H9 (cell line): ENCODE data around the gene ARHGEF16. TPM values are rescaled to one million over a fixed set of nuclear protein-coding genes. Genes with fewer than 3 reads are reported as not detected.

Experiments used
- DNase-seq: peaks from one replicate; pipeline ENCODE4 v3.0.0-alpha.2; 2017
- H2AFZ ChIP-seq: one replicate; pipeline ENCODE4 v1.6.1; 2013; ENCODE audit warnings: mild to moderate bottlenecking, low read length, control low read depth, moderate library complexity
- H2AK5ac ChIP-seq: 2 replicates; pipeline ENCODE4 v1.6.1; 2013; ENCODE audit warnings: low read length, control low read depth, mixed read lengths; ENCODE audit not compliant: insufficient read length
- H2BK120ac ChIP-seq: one replicate; pipeline ENCODE4 v1.6.1; 2013; ENCODE audit warnings: low read depth, mild to moderate bottlenecking, low read length, control low read depth, inconsistent platforms; ENCODE audit not compliant: poor library complexity, severe bottlenecking
- H2BK12ac ChIP-seq: 2 replicates; pipeline ENCODE4 v1.6.1; 2013; ENCODE audit warnings: low read length, control low read depth, mixed read lengths, low read depth; ENCODE audit not compliant: insufficient read length
- H2BK15ac ChIP-seq: 2 replicates; pipeline ENCODE4 v1.6.1; 2013; ENCODE audit warnings: low read depth, low read length, control low read depth
- H2BK20ac ChIP-seq: one replicate; pipeline ENCODE4 v1.6.1; 2013; ENCODE audit warnings: low read depth, mild to moderate bottlenecking, low read length, control low read depth, inconsistent platforms; ENCODE audit not compliant: poor library complexity, severe bottlenecking
- H2BK5ac ChIP-seq: 2 replicates; pipeline ENCODE4 v1.6.1; 2013; ENCODE audit warnings: low read length, control low read depth, mixed read lengths; ENCODE audit not compliant: insufficient read length
- H3K14ac ChIP-seq: 2 replicates; pipeline ENCODE4 v1.6.1; 2013; ENCODE audit warnings: low read length, control low read depth; ENCODE audit not compliant: insufficient read depth
- H3K18ac ChIP-seq: 2 replicates; pipeline ENCODE4 v1.6.1; 2013; ENCODE audit warnings: low read depth, mild to moderate bottlenecking, mixed read lengths, low read length, control low read depth; ENCODE audit not compliant: insufficient read length
- H3K23ac ChIP-seq: 2 replicates; pipeline ENCODE4 v1.6.1; 2013; ENCODE audit warnings: low read length, control low read depth, mixed read lengths, low read depth; ENCODE audit not compliant: insufficient read length
- H3K23me2 ChIP-seq: 2 replicates; pipeline ENCODE4 v1.6.1; 2013; ENCODE audit warnings: low read depth, mild to moderate bottlenecking, mixed read lengths, low read length, control low read depth; ENCODE audit not compliant: insufficient read length, poor library complexity, severe bottlenecking
- H3K27ac ChIP-seq: 2 replicates; pipeline ENCODE4 v1.5.1; 2013; ENCODE audit warnings: low read length, control low read depth, mixed read lengths, low read depth; ENCODE audit not compliant: insufficient read length
- H3K27me3 ChIP-seq: 2 replicates; pipeline ENCODE4 v1.6.1; 2013; ENCODE audit warnings: low read length, control low read depth, inconsistent platforms; ENCODE audit not compliant: insufficient read depth
- H3K4ac ChIP-seq: 2 replicates; pipeline ENCODE4 v1.6.1; 2013; ENCODE audit warnings: low read depth, mild to moderate bottlenecking, control low read depth, inconsistent platforms, low read length, moderate library complexity
- H3K4me1 ChIP-seq: 2 replicates; pipeline ENCODE4 v1.6.1; 2013; ENCODE audit warnings: low read length, control low read depth, inconsistent platforms; ENCODE audit not compliant: insufficient read depth
- H3K4me2 ChIP-seq: 2 replicates; pipeline ENCODE4 v1.6.1; 2013; ENCODE audit warnings: low read length, control low read depth, mixed read lengths; ENCODE audit not compliant: insufficient read length, insufficient read depth
- H3K56ac ChIP-seq: 2 replicates; pipeline ENCODE4 v1.6.1; 2013; ENCODE audit warnings: low read depth, mild to moderate bottlenecking, mixed read lengths, low read length, control low read depth; ENCODE audit not compliant: insufficient read length
- H3K79me1 ChIP-seq: 2 replicates; pipeline ENCODE4 v1.6.1; 2013; ENCODE audit warnings: low read depth, mild to moderate bottlenecking, moderate library complexity, low read length, control low read depth, inconsistent platforms; ENCODE audit not compliant: insufficient read depth, poor library complexity, severe bottlenecking
- H3K79me2 ChIP-seq: 2 replicates; pipeline ENCODE4 v1.6.1; 2013; ENCODE audit warnings: low read length, control low read depth, inconsistent platforms; ENCODE audit not compliant: insufficient read depth
- H3K9ac ChIP-seq: 2 replicates; pipeline ENCODE4 v1.6.1; 2013; ENCODE audit warnings: low read length, control low read depth, mixed read lengths; ENCODE audit not compliant: insufficient read length; ENCODE audit errors: extremely low read depth
- H3K9me3 ChIP-seq: one replicate; pipeline ENCODE4 v1.6.1; 2013; ENCODE audit warnings: low read depth, low read length, inconsistent platforms; ENCODE audit not compliant: control insufficient read depth
- H3T11ph ChIP-seq: one replicate; pipeline ENCODE4 v1.6.1; 2013; ENCODE audit warnings: mild to moderate bottlenecking, low read length, control low read depth, inconsistent platforms
- H4K20me1 ChIP-seq: one replicate; pipeline ENCODE4 v1.6.1; 2013; ENCODE audit not compliant: control insufficient read depth, insufficient read length, insufficient read depth
- H4K5ac ChIP-seq: 2 replicates; pipeline ENCODE4 v1.6.1; 2013; ENCODE audit warnings: low read depth, mild to moderate bottlenecking, mixed read lengths, low read length, control low read depth; ENCODE audit not compliant: insufficient read length
- H4K8ac ChIP-seq: replicated peaks from 2 replicates; pipeline ENCODE4 v1.6.1; 2013; ENCODE audit warnings: low read length, control low read depth, mixed read lengths, low read depth; ENCODE audit not compliant: insufficient read length
- H4K91ac ChIP-seq: 2 replicates; pipeline ENCODE4 v1.6.1; 2013; ENCODE audit warnings: low read depth, mild to moderate bottlenecking, moderate library complexity, mixed read lengths, low read length, control low read depth; ENCODE audit not compliant: insufficient read length
- H3K27ac Mint-ChIP-seq, 3 experiments: 2 replicates in 2 of 3; 3 replicates in 1 of 3; pipeline ENCODE4 v1.8.0; 2020 to 2021; ENCODE audit warnings: mixed read lengths in 3 of 3, mild to moderate bottlenecking in 1 of 3, moderate library complexity in 1 of 3
- H3K27me3 Mint-ChIP-seq: 2 replicates; pipeline ENCODE4 v1.8.0; 2021; ENCODE audit warnings: low read depth, mild to moderate bottlenecking, moderate library complexity, mixed read lengths
- H3K36me3 Mint-ChIP-seq, 3 experiments: 2 replicates in 2 of 3; 3 replicates in 1 of 3; pipeline ENCODE4 v1.8.0; 2020 to 2021; ENCODE audit warnings: low read depth in 3 of 3, mixed read lengths in 3 of 3; ENCODE audit not compliant: insufficient read depth in 1 of 3
- H3K4me1 Mint-ChIP-seq, 2 experiments: 2 replicates each; pipeline ENCODE4 v1.8.0; 2020; ENCODE audit warnings: mixed read lengths in 2 of 2
- H3K4me3 Mint-ChIP-seq, 2 experiments: 2 replicates in 1 of 2; 3 replicates in 1 of 2; pipeline ENCODE4 v1.8.0; 2020 to 2021; ENCODE audit warnings: mild to moderate bottlenecking in 2 of 2, mixed read lengths in 2 of 2, moderate library complexity in 1 of 2
- H3K9me3 Mint-ChIP-seq, 2 experiments: 2 replicates in 1 of 2; 3 replicates in 1 of 2; pipeline ENCODE4 v1.8.0; 2020; ENCODE audit warnings: mild to moderate bottlenecking in 2 of 2, mixed read lengths in 2 of 2, moderate library complexity in 1 of 2
- CTCF ChIP-seq: fragments of 200-600 bp; sonication (generic); conservative IDR thresholded peaks from 3 replicates; pipeline ENCODE4 v1.8.0; 2021; ENCODE audit warnings: antibody characterized with exemption, mild to moderate bottlenecking
- WGBS: extraction: QIAGEN DNeasy Blood & Tissue Kit; methylation state at CpG from one replicate; pipeline ENCODE4 v1.1.7; 2013; ENCODE audit warnings: missing lambda C conversion rate, low lambda C conversion rate, mixed read lengths; ENCODE audit not compliant: insufficient read length; ENCODE audit errors: extremely low coverage; 5-methylcytosine and 5-hydroxymethylcytosine counted together
- total RNA-seq: library from RNA; stranded (reverse); gene quantifications from 2 replicates; pipeline ENCODE4 v1.2.1, GENCODE V29; 2021

The ARHGEF16 gene
- total RNA-seq, 1 experiment from 2014 or later: 48.5 TPM

GRCh38 chr1:3503525-3503886 lies 49.0 kb downstream of the ARHGEF16 start:
- no peaks in the 10 kb centered on the region for H3K27me3 Mint-ChIP-seq
- no peak overlapping the region for H2BK20ac ChIP-seq

More at GRCh38 chr1:3503525-3503886, 49.0 kb downstream of the ARHGEF16 start:
- no peak overlapping the region for H3T11ph ChIP-seq
- Mint-ChIP-seq H3K4me1 (no peaks in the 10 kb centered on the region), H3K4me3 (no peak overlapping the region), H3K9me3 (no peaks in the 10 kb centered on the region), H3K27ac (0 out of 7 replicates have a peak overlapping the region, but pooled peaks of 1 of the 3 experiments have one; percentile 62), H3K36me3 (no peaks in the 10 kb centered on the region; a peak in 2 of 7 replicates)
- no peak for TF ChIP-seq CTCF
- no peaks in the 10 kb centered on the region for H3K27me3 ChIP-seq
- no peaks in the 10 kb centered on the region for H3K79me1 ChIP-seq
- H3K4me1 ChIP-seq: no peaks in the 10 kb centered on the region
- H2BK120ac ChIP-seq: no peak overlapping the region
- H3K9me3 ChIP-seq: no peaks in the 10 kb centered on the region
- H4K91ac ChIP-seq: no peak overlapping the region
- H3K14ac ChIP-seq: no peak overlapping the region
- H3K18ac ChIP-seq: no peak overlapping the region
- no peak overlapping the region for H3K9ac ChIP-seq
- no peaks in the 10 kb centered on the region for H4K20me1 ChIP-seq
- no peak overlapping the region for H3K56ac ChIP-seq
- H2BK12ac ChIP-seq: no peak overlapping the region
- no peak for DNase-seq
- H3K4ac ChIP-seq: no peak overlapping the region
- H3K79me2 ChIP-seq: no peaks in the 10 kb centered on the region
- H3K27ac ChIP-seq: no peak overlapping the region
- no peak overlapping the region for H3K4me2 ChIP-seq
- H2AK5ac ChIP-seq: no peak overlapping the region
- no peak overlapping the region for H2AFZ ChIP-seq
- H3K23ac ChIP-seq: no peak overlapping the region
- WGBS: no CpG with 5 or more reads among the region's 8 CpGs
- H3K23me2 ChIP-seq: no peaks in the 10 kb centered on the region
- H2BK5ac ChIP-seq: no peak overlapping the region
- H4K8ac ChIP-seq: no peak overlapping the region
- H2BK15ac ChIP-seq: no peak overlapping the region
- H4K5ac ChIP-seq: no peak overlapping the region
